IMR-90 (cell line): ENCODE measurements around the gene CYP24A1.

Experiments used
- BHLHE40 ChIP-seq: fragments of 150-350 bp; IDR thresholded peaks from 2 replicates; pipeline ENCODE4 v1.6.1; 2016; ENCODE audit warnings: mild to moderate bottlenecking, low read depth, low read length
- CHD1 ChIP-seq: IDR thresholded peaks from 2 replicates; pipeline ENCODE4 v1.6.1; 2012; ENCODE audit warnings: low read depth, low read length, improper control_type of control experiment
- CTCF ChIP-seq: conservative IDR thresholded peaks from 2 replicates; pipeline ENCODE4 v1.5.1; 2012; ENCODE audit warnings: mild to moderate bottlenecking, low read depth, low read length, improper control_type of control experiment
- ELK1 ChIP-seq: fragments of 150-350 bp; IDR thresholded peaks from 2 replicates; pipeline ENCODE4 v1.6.1; 2016; ENCODE audit warnings: low read depth, mild to moderate bottlenecking, low read length, moderate library complexity, borderline replicate concordance
- MAFK ChIP-seq: IDR thresholded peaks from 2 replicates; pipeline ENCODE4 v1.6.1; 2012; ENCODE audit warnings: low read depth, low read length, improper control_type of control experiment
- MAZ ChIP-seq: IDR thresholded peaks from 2 replicates; pipeline ENCODE4 v1.6.1; 2012; ENCODE audit warnings: low read depth, mild to moderate bottlenecking, low read length, improper control_type of control experiment, moderate library complexity, borderline replicate concordance
- MXI1 ChIP-seq: IDR thresholded peaks from 2 replicates; pipeline ENCODE4 v1.6.1; 2012; ENCODE audit warnings: low read depth, mild to moderate bottlenecking, low read length, moderate library complexity, borderline replicate concordance
- NFE2L2 ChIP-seq: fragments of 150-350 bp; IDR thresholded peaks from 2 replicates; pipeline ENCODE4 v1.6.1; 2016; ENCODE audit warnings: low read depth, mild to moderate bottlenecking, low read length
- POLR2A ChIP-seq: IDR thresholded peaks from 2 replicates; pipeline ENCODE4 v1.6.1; 2012; ENCODE audit warnings: mild to moderate bottlenecking, low read depth, low read length
- RAD21 ChIP-seq: IDR thresholded peaks from 2 replicates; pipeline ENCODE4 v1.6.1; 2012; ENCODE audit warnings: low read length, improper control_type of control experiment
- RCOR1 ChIP-seq: IDR thresholded peaks from 2 replicates; pipeline ENCODE4 v1.6.1; 2012; ENCODE audit warnings: mild to moderate bottlenecking, low read length, improper control_type of control experiment; ENCODE audit not compliant: insufficient replicate concordance
- RFX5 ChIP-seq: IDR thresholded peaks from 2 replicates; pipeline ENCODE4 v1.8.0; 2012; ENCODE audit warnings: low read depth, mild to moderate bottlenecking, low read length, moderate library complexity
- SMC3 ChIP-seq: fragments of 150-350 bp; IDR thresholded peaks from 2 replicates; pipeline ENCODE4 v1.6.1; 2016; ENCODE audit warnings: low read depth, mild to moderate bottlenecking, antibody characterized with exemption, low read length, moderate library complexity
- USF2 ChIP-seq: fragments of 150-350 bp; IDR thresholded peaks from 2 replicates; pipeline ENCODE4 v1.6.1; 2017; ENCODE audit warnings: mild to moderate bottlenecking, antibody characterized with exemption, low read length, low read depth

DNA sequence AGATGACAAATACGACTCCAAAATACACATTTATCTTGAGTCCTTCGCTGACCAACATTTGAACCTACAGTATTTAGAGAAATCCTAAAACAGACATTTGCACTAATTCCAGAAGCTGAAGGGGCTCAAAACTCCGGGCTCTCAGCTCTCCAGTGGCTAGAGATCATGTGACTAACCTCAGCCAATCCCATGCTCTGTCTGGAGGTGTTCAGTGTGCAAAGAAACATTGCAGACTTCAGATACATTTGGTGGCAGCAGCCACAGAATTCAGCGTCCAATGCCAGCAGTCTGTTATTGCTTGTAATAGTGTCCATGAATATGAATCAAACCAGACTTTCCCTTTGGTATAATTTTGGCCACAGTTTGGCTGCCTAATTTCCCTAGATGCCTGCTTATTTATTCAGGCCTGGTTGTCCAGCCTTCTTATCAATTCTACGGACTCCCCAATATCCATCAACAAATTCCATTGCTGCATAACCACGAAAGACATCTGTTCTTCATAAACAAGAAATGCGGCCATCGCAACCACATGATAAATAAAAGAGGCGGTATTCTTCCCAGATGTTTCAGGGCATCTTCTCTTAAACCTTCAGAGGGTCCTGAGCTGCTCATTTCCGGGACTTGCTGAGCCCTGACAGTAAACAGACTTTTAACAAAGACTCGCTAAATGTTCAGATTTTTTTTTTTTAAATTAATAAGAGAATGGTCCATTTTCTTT, 14.5 kb upstream of the CYP24A1 start:
- no peak for TF ChIP-seq CTCF
- no peak for TF ChIP-seq POLR2A
- no peak for TF ChIP-seq USF2
- no peak for TF ChIP-seq RAD21
- no peak for TF ChIP-seq MAFK
- TF ChIP-seq BHLHE40, result no peak
- no peak for TF ChIP-seq RCOR1
- TF ChIP-seq ELK1, result no peak
- no peak for TF ChIP-seq SMC3
- no peak for TF ChIP-seq CHD1
- TF ChIP-seq MXI1, result no peak
- no peak for TF ChIP-seq NFE2L2
- no peak for TF ChIP-seq MAZ
- TF ChIP-seq RFX5, result no peak
